HCEC 1CT (cell line): ENCODE measurements around the gene ZFP36.
"Not testable (repeated sequence)": the region's sequence is repeated elsewhere in the genome, so short reads cannot be mapped to it uniquely, and the experiment has no call there.

Source experiments
- DNase-seq: peaks from one replicate; pipeline ENCODE4 v3.0.0-alpha.2; 2017

Gene ZFP36

GRCh38 chr19:39406656-39407409 lies at the start of gene ZFP36:
TSS of gene ZFP36 (plus strand) at chr19:39406847. CDS start at chr19:39406905, 58 bp downstream.
- DNase-seq, result peak; percentile 89

DNA sequence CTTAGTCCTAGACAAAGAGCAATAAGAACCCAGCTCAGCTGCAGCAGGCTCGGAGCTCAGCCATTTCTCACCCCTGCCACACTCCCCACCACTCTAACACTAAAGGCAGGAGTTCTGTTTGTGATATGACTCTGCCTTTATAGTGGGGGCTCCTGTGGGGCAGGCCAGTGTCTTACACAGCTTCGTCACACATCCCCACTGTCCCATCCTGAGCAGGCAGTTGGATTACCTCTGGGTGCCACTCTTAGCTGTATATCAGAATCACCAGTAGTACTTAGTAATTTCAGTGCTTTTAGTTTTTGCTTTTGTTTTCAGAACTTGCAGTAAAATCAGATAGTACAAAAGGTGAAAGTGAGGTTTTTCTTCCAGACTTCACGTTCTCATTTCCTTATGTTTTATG lies 47.6 kb upstream of the ZFP36 start:
- DNase-seq, result no peak

DNA sequence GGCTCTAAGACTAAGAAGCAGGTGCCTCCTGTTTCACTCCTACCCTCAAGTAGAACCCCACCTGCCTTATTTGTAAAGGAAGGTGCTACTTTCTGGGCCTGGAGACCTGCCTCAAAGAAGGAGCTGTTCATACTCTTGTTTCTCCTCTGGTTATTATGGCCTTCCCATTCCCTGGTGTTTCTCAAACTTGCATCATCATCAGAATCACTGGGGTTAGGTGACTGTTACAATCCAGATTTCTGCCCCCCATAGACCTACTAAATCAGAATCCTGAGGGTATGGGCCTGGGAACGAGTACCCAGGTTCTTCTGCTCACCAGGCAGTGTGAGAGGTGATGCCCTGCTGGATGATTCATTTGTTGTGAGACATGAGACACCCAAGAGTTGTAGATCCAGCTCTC lies 46.0 kb upstream of the ZFP36 start:
- no peak for DNase-seq

DNA sequence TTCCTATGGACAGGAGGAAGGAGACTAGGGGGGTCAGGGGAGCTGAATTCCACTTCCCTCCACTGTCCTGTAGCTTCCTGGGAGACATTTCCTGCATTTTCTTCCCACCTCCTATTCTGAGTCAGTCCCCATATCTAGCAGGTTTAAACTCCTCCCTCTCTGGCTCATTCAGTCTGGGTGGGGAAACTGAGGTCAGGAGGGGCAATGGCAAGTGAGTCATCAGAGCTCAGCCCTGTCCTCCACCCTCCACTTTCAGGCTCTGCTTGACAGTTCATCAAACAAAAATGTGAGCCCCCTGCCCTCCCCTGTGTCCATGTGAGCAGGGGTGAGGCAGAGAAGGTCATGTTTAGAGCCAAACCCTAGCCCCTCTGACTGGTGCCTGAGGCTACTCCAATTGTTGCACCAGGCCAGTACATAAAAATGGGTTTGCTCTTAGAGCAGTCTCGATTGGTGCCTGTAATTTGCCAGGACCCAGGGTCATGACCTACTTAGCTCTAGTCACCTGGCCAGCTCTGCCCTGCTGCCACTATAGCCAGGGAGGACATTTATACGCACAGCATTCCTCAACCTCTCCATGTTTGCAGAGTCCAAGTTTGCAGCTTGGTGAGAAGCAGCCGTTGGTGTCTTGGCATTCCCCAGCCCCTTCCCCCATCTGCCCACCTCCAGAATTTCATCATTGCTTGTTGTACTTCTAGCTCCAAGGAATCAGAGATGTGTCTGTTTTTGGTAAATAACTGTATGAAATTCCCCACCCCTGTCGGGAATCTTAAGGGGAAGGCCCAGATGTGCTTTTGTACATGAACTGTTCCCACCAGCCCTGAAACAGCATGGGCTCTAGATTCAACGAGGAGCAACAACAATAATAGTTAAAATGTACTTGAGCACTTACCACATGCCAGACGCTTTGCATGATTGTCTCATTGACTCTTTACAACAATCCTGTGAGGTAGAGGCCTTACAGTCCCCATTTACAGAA lies 43.7 kb upstream of the ZFP36 start:
- DNase-seq, result peak; percentile 63

- DNase-seq, result no peak
These were observed 42.7 kb upstream of the ZFP36 start for GRCh38 chr19:39363901-39364457.

DNA sequence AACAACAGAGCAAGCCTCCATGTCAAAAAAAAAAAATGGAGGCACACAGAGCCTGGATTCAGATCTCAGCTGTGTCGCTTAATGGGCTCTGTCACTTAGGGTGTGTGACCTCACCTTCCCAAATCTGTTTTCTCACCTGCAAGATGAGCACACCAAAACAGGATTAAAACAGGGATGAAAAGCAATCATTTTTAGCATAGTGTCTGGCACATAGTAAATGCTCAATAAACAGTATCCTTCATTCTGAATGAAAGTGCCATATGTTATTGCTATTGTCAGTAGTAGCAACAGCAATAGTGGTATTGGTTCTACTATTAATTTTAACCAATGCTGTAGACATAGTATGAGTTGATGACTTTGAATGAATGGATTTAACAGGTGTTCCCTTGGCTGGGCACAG lies 41.1 kb upstream of the ZFP36 start:
- no peak for DNase-seq

- no peak for DNase-seq
These were observed 37.4 kb upstream of the ZFP36 start for GRCh38 chr19:39369200-39369599.

DNA sequence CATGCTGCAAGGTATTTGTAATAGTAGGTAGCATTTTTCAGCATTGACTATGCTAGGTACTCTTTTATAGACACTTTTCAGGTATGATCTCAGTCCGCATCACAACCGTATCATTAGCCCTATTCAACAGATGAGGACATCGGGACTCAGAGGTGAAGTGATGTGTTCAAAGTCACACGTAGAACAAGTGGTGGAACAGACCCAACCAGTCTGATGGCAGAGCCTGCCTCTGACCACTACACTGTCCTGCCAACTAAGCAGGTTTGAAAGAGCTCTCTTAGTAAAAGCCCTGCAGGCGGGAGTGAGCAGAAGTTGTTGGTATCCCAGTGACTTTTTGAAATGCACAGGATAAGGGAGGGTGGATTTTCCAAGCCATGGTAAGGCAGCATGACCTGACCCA lies 35.9 kb upstream of the ZFP36 start:
- DNase-seq, result no peak

DNA sequence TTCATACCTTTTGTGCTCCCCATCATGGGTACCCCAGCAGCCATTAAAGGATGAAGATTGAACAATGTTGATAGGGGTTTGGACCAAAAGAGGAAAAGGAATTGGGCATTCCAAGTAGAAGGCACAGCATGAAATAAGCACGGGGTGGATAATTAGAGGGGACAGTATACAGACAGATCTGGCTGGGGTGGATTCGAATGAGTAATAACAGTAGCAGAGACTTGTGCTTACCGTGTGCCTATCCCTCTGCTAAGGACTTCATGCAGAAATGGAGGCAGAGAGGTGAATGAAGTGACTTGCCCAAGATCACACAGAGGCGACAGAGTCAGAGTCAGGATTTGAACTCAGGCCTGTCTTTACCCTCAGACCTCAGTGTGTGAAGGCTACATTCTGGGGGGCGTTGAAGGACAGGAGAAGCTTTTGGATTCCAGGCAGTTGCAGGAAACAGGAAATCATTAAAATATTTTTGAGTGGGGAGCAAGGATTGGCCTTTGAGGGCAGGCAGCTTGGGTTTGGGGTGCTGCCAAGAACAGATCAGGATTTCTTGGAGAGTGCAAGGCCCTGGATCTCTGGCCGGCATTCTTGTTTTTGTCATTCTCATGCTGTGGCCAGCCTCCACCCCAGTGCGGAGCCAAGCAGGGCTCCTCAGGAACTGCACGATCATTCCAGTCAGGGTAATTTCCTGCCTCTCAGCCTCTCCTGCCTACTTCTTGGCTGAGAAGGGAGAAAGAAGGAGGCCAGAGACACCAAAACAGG lies 34.4 kb upstream of the ZFP36 start:
- peak; percentile 93 for DNase-seq

DNA sequence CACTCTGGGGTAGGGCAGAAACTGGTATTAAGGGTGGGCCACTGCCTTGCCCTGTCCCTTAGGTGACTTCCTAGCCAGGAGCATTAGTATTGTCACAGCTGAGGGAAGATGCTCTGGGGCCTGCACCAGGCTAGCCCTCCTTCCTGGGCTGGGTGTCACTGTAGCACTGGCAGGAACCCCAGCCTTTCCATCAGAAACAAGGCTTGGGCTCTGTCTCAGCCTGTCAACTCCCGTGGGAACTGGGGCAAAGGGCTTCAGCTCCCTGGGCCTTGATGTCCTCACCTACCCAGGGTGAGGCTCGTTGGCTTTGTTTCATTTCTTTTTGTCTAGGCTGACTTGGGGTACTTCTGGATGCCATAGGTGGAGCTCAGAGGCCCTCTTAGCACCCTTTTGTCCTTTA lies 33.7 kb upstream of the ZFP36 start:
- DNase-seq, result no peak

DNA sequence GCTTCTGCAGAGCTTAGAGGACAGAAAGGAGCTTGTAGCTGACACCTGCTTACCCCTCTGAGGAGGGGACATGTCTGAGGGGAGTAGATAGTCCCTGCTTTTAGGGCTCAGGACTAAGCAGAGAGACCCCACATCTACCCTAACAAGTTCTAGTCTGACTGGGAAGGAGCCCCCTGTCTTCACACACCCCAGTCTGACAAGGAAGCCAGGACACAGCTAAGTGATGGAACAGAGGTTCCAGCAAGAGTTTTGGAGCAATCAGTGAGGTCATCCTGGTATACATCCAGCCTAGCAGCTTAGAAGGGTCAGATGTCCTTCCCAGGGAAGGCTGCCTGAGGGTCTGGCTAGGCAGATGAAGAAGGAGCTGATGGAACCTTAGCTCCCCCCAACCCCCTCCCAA lies 30.7 kb upstream of the ZFP36 start:
- no peak for DNase-seq

DNA sequence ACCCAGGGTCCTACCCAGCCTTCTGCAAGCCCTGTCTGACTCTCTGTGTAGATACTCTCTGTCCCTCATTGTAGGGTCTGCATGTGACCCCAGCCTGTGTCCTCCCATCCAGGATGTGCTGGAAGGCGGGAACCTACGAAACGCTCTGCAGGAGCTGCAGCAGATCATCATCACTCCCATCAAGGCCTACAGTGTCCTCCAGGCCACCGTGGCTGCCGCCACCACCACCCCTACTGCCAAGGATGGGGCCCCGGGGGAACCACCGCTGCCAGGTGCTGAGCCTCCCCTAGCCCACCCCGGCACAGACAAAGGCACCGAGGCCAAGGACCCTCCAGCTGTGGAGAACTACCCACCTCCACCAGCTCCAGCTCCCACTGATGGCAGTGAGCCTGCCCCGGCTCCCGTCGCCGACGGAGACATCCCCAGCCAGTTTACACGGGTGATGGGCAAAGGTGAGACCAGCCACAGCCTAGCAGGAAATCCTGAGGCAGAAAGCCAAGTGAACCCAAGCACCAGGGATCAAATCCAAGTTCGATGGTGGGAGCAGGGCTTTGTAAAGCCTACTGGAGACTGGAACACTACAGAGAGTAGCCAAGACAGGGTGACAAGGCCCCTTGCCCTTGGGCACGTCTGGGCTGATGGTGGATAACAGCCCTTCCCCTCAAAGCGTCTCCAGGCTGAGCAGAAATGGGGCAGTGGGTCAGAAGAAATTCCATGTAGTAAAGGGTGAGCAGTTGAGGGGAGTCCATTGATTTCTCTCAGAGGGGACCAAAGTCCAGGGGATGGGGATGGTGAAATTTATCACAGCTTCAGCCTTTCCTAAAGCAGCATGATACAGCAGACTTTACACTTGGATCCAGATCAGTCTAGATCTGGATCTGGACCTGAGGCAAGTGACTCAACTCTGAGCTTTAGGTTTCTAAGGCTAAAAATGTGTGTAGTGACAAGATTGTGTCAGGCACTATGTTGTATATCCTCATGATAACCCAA lies 29.0 kb upstream of the ZFP36 start:
- no peak for DNase-seq

GRCh38 chr19:39379366-39379765 lies 27.3 kb upstream of the ZFP36 start:
- DNase-seq, result not testable (repeated sequence)

GRCh38 chr19:39379865-39380396 lies 26.7 kb upstream of the ZFP36 start:
- no peak for DNase-seq

DNA sequence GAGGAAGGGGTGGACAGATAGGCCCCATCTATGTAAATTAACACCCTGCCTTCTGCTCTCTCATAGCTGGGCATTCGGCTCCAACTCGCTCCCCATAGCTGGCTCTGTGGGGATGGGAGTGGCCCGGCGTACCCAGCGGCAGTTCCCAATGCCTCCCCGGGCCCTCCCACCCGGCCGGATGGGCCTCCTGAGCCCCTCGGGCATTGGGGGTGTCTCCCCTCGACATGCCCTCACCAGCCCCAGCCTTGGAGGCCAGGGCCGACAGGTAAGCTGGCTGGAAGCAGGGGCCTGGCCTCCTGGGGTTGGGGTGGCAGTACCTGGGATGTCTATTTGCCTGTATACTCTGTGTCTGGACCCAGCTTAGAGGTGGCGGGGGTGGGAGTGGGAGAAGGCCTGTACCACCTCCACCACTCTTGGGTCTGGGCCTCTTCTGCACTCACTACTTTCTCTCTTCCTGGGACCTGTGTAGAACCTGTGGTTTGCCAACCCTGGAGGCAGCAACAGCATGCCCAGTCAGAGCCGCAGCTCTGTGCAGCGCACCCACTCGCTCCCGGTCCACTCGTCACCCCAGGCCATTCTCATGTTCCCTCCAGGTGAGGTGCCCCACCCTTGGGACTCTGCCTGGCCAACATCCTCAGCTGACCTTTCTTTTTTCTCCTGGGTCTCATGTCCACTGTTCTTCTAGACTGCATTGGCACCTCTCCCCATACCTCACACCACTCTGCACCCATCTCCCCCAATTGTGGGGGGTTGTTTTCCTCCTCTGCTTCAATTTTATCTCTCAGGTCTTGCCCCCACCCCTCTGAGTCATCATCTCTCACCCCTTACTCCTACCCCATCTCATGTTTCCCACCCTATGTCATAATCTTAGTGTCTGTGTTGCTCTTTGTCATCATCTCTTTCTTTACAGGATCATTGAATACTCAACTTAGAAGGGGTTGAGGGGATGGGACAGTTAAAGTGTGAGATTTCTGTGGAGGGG lies 25.8 kb upstream of the ZFP36 start:
- no peak for DNase-seq

DNA sequence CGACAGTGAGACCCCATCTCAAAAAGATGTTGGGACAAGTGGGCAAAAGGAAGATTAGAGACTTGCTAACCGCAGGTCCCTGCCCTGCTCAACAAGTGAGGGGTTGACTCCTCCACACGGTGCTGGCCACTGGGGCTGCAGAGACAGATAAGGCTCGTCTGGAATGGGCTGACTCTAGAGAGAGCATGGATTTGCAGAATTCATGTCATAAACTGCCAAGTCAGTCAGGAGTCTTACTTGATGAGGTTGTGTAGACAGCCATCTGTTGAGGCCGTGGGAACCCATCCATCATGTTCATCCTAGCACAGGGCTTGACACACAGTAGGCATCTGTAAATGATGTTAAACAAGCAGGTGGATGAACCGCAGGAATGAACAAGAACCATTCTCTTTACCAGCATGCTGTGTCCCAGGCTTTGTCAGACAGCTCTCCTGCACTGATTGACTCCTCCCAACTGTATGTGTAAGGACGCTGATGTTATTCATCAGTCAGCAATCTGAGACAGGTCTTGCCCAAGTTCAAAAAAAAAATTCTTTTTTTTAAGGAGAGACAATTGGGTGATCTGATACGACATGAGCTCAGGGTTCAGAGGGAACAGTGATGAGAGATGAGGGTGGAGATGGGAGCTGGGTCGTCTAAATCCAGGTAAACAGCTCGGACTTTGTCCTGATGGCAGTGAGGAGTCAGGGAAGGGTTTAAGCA lies 24.6 kb upstream of the ZFP36 start:
- DNase-seq, result peak; percentile 35

DNA sequence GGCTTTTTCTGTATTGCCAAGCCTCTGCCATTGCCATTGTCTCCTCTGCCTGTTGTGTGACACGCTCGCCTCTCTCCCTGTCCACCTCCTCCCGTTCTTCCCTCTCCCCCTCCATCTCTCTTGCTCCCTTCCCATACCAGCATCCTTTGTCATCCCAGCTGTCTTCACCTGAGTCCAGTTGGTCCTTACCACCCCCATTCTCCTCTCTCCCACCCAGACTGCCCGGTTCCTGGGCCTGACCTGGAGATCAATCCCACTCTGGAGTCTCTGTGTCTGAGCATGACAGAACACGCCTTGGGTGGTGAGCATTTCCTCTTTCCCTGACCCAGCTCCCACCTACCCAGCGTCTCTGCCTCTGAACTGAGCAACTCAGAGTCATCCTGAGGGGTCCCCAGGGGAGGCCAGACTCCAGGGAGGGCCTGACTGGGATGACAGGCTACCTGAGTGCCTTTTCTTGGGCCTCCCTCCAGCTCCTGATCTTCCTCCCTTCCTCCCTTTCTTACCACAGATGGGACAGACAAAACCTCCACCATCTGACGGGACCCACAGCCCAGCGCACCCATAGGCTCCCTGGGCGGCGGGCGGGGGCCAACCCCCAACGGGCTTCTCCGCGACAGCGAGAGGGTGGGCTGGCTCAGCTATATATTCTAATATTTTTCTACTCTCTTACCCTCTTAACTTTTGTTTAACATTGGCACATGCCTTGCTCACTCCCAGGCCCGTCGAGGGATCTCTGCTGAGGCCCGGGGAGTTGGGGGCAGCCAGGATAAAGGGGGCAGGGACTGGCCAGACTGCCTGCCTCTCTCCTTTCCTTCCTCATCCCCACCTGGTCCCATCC lies 23.4 kb upstream of the ZFP36 start:
- no peak for DNase-seq

DNA sequence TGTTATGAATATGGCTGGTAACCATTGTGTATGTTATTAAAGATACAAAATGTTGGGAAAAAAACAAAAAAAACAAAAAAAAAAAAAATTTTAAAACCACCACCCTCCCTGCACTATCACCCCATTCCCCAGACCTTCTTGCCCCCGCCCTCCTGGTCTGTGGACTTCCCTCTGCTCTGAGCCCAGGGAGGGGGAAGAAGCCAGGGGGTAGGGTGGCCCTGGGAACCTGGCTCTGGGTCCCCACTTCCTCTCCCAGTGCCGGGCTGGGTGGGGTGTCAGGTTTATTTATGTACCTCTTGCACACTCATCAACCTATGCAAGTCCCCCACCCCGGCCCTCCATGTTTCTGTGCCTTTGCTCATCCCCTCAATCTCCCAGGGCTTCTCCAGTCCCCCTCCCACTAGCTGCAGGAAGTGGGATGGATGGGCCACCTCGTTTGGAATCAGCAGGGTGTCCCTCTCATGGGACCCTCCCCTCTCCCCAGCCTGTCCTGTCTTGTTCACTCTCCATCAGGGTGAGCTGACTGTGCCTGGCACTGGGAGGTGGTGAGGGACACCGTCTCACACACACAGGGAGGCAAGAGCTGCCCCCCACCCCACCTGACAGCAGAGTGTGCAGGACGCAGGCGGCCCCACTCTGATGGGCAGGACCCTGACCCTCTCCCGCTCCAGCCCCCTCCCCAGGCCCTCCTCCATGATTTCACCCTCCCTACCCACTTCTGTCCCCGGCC lies 21.6 kb upstream of the ZFP36 start:
- no peak for DNase-seq
